HG02759 (cell line): Measurements from ENCODE around the gene CST9.

Experiments used
- ATAC-seq: cut with Tn5 transposase; IDR thresholded peaks from one replicate; pipeline ENCODE4 v1.9.1; 2021; ENCODE audit warnings: mild to moderate bottlenecking, moderate library complexity; ENCODE audit not compliant: unreplicated experiment

The CST9 gene

GRCh38 chr20:23554401-23554800 is 51.3 kb downstream of the CST9 start:
- no peak for ATAC-seq
